Ascending aorta (tissue), 2 donors: Measurements from ENCODE around the gene SYP. TPM values are rescaled to one million over a fixed set of nuclear protein-coding genes. Genes with fewer than 3 reads are reported as not detected.
A peak's percentile ranks its signal among the peaks of the same experiment; 100 is the strongest.

Experiments
- DNase-seq, 2 donors: peaks; one replicate each; pipeline ENCODE4 v3.0.0-alpha.2; 2019; ENCODE audit warnings: low spot score in 2 of 2
- H3K27ac ChIP-seq, 2 donors: fragments of 200-600 bp; sonication (generic); one replicate each; pipeline ENCODE4 v1.5.1; 2016 to 2017; ENCODE audit warnings: mild to moderate bottlenecking in 1 of 2
- H3K27me3 ChIP-seq: fragments of 200-600 bp; sonication (generic); one replicate; pipeline ENCODE4 v1.5.1; 2017
- H3K36me3 ChIP-seq, 2 donors: fragments of 200-600 bp; sonication (generic); one replicate each; pipeline ENCODE4 v1.5.1; 2016
- H3K4me1 ChIP-seq, 2 donors: fragments of 200-600 bp; sonication (generic); one replicate each; pipeline ENCODE4 v1.5.1; 2016 to 2017; ENCODE audit warnings: mild to moderate bottlenecking in 1 of 2
- H3K4me3 ChIP-seq, 2 donors: fragments of 200-600 bp; sonication (generic); one replicate each; pipeline ENCODE4 v1.5.1; 2016 to 2017; ENCODE audit warnings: mild to moderate bottlenecking in 1 of 2
- H3K9me3 ChIP-seq, 2 donors: fragments of 200-600 bp; sonication (generic); one replicate each; pipeline ENCODE4 v1.5.1; 2016
- CTCF ChIP-seq, 3 experiments: fragments of 200-600 bp in 2 of 3; fragments of 450-650 bp in 1 of 3; sonication (generic) in 2 of 3; IDR thresholded peaks; one replicate each; pipeline ENCODE4 v1.5.1; 2016 to 2019; ENCODE audit warnings: antibody characterized with exemption in 3 of 3, mild to moderate bottlenecking in 1 of 3, moderate library complexity in 1 of 3
- intact Hi-C: fragments of 100-400 bp; cut with DNase I; formaldehyde crosslinking; loops from one replicate; pipeline ENCODE4 v1.15.1; 2023
- total RNA-seq: library from RNA; depleted of rRNA; stranded (reverse); fragments of >200 nt; gene quantifications from one replicate; pipeline ENCODE4 v1.1.0, GENCODE V29; 2016

Gene SYP
- total RNA-seq, 1 donor from 2014 or later, result 0.53 TPM

DNA sequence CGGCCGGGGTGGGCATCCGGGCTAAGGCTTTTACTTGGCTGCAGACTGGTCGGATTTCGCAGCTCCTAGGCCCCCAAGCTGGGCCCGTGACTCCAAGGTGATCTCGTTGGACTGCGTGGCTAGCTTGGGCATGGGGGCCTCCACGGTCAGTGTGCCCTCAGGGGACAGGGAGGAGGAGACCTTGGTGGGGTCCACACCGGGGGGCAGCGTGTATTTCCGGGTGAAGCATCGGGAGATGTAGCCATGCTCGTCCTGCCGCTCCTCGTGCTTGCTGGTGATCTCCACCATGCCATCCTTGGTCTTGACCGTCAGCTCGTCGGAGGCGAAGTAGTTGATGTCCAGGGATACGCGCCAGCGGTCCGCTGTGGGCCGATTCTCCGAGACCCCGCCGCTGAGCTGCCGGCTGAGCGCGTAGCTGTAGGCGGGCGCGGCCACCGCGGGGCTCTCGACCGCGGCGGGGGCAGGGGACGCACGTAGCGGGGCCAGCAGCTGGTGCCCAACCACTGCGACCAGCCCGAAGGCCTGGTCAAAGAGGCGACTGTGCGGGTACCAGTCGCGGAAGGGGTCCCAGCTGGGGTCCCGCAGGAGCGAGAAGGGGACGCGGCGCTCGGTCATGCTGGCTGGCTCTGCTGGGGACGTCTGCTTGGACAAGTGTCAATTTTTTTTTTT lies 34.0 kb upstream of the SYP start:
- H3K9me3 ChIP-seq, result no peaks in the 10 kb centered on the region
- no peaks in the 10 kb centered on the region for H3K4me1 ChIP-seq
- H3K36me3 ChIP-seq, result no peaks in the 10 kb centered on the region
- H3K27me3 ChIP-seq, result no peaks in the 10 kb centered on the region
- intact Hi-C loops, result loop anchor here (2.0 kb wide), 1 partner anchor 33 kb away; the partner anchor contains the start of gene SYP
- H3K27ac ChIP-seq, result no peak overlapping the region
- H3K4me3 ChIP-seq, result no peak overlapping the region
- DNase-seq, result no peak
- no peak for TF ChIP-seq CTCF (IDR thresholded peaks at IDR 0.05)

- H3K27ac ChIP-seq, result no peak within 1 kb of the TSS
- H3K36me3 ChIP-seq, result no peaks in the 10 kb centered on the region
- no peaks in the 10 kb centered on the region for H3K27me3 ChIP-seq
- no peaks in the 10 kb centered on the region for H3K4me1 ChIP-seq
- no peak for DNase-seq
- intact Hi-C loops, result no loop called here
- no peak for TF ChIP-seq CTCF (IDR thresholded peaks at IDR 0.05)
- no peaks in the 10 kb centered on the region for H3K9me3 ChIP-seq
- H3K4me3 ChIP-seq, result no peak within 1 kb of the TSS
Observed at GRCh38 chrX:49233176-49233575, 33.2 kb upstream of the SYP start, which contains the start of gene CACNA1F. Gene CACNA1F (minus strand): TSS chrX:49233340. CDS start chrX:49233309, 31 bp downstream.

DNA sequence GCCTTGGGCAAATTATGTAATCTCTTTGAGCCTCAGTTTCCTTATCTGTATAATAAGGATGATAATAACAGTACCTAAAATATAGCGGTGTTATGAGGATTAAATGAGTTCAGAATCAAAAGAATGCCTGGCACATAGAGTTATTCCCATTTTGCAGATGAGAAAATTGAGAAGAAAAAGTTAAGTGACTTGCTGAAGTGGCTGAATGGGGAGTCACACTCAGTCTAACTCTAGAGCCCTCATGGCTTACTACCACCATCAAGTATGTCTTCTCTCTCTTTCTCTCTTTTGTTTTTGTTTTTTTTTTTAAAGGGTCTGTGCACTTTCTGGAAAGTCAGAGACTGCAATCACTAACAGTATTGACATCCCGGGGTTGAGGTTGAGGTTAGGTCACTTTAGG lies 32.5 kb upstream of the SYP start:
- DNase-seq, result no peak

GRCh38 chrX:49231333-49232000 lies 31.5 kb upstream of the SYP start:
- no peak for TF ChIP-seq CTCF (IDR thresholded peaks at IDR 0.05)
- H3K4me1 ChIP-seq, result no peaks in the 10 kb centered on the region
- no peak overlapping the region for H3K4me3 ChIP-seq
- H3K9me3 ChIP-seq, result no peaks in the 10 kb centered on the region
- H3K27ac ChIP-seq, result no peak overlapping the region
- intact Hi-C loops, result no loop called here
- H3K36me3 ChIP-seq, result no peaks in the 10 kb centered on the region
- H3K27me3 ChIP-seq, result no peaks in the 10 kb centered on the region
- DNase-seq, result no peak

More for the DNA sequence above, 32.5 kb upstream of the SYP start:
- Histone ChIP-seq H3K4me3 (no peak overlapping the region), H3K36me3 (no peaks in the 10 kb centered on the region), H3K27me3 (no peaks in the 10 kb centered on the region), H3K27ac (no peak overlapping the region), H3K9me3 (no peaks in the 10 kb centered on the region), H3K4me1 (no peaks in the 10 kb centered on the region)
- intact Hi-C loops, result no loop called here
- TF ChIP-seq CTCF (IDR thresholded peaks at IDR 0.05), result no peak

DNA sequence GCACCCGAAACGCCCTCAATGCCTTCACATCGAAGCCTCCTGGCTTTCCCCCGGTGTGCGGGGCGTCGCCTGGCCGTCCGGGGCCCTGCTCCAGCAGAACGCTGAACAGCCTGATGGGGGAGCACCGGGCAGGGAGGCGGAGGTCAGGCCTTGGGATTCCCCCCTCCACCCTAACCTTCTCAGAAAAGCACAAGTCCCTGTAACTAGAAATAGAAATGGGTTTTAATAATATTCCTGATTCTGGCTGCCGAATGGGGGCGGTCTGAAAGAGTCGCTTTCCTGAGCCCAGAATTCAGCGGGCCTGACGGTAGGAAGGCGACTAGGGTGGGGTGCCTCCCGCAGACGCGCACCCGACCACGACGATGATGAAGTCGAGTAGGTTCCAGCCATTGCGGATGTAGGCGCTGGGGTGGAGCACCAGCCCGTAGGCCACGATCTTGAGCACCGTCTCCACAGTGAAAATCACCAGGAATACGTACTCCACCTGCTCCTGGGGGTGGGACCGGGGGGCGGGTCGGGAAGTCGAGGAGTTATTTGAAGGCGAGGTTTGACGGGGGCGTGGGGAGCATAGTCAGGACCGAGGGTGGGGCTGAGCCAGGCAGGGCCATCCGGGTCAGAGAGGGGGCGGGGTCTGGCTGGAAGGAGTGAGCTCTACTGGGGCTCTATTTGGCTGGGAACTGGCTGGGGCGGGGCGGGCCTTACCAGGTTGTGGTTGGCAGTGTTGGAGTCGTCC lies 30.7 kb upstream of the SYP start:
- Histone ChIP-seq H3K27ac (no peak overlapping the region), H3K4me1 (no peaks in the 10 kb centered on the region), H3K27me3 (no peaks in the 10 kb centered on the region), H3K36me3 (no peaks in the 10 kb centered on the region), H3K9me3 (no peaks in the 10 kb centered on the region), H3K4me3 (peak overlapping the region; percentile 22 to 44)
- peak; percentile 21 to 76 for DNase-seq
- intact Hi-C loops, result no loop called here
- peak in 1 of 3 experiments; percentile 24 for TF ChIP-seq CTCF (IDR thresholded peaks at IDR 0.05)
